ENCODE data around the gene FAM124A.
A peak's percentile ranks its signal among the peaks of the same experiment; 100 is the strongest.

FAM124A gene

DNA sequence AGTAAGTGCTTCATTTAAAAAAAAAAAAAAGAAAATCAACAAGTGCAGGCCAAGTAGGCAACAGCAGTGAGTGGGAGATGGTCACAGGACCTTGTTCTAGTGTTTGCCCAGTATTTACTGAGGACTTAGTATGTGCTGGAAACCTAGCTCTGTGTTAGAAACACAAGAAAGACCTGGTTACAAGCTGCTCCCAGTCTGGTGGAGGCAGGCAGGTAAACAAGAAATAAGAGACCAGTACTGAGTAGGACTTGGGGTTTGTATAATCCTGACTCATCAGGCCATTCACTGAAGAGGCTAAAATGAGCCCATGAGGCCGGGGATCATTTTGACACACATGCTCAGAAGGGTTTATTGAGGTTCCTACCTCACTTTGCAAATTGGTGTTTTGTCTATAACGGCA, 95.8 kb downstream of the FAM124A start:
- no peaks in the 10 kb centered on the region for H3K36me3 Mint-ChIP-seq
- H3K4me1 Mint-ChIP-seq: no peaks in the 10 kb centered on the region
- no peak overlapping the region for H3K27ac Mint-ChIP-seq
- DNase-seq (ENCODE audit: low spot score in 2 of 2): no peak
- no peak for ATAC-seq
- H3K4me3 Mint-ChIP-seq: no peak overlapping the region
- H3K9me3 Mint-ChIP-seq: no peaks in the 10 kb centered on the region

- ATAC-seq (no peak), DNase-seq (ENCODE audit: low spot score in 2 of 2) (no peak)
- Mint-ChIP-seq H3K27ac (no peak overlapping the region), H3K36me3 (no peaks in the 10 kb centered on the region), H3K4me3 (no peak overlapping the region), H3K4me1 (peaks cover 5% of the 10 kb centered on the region), H3K9me3 (no peaks in the 10 kb centered on the region)
Observed at GRCh38 chr13:51318876-51319275, 96.7 kb downstream of the FAM124A start.

DNA sequence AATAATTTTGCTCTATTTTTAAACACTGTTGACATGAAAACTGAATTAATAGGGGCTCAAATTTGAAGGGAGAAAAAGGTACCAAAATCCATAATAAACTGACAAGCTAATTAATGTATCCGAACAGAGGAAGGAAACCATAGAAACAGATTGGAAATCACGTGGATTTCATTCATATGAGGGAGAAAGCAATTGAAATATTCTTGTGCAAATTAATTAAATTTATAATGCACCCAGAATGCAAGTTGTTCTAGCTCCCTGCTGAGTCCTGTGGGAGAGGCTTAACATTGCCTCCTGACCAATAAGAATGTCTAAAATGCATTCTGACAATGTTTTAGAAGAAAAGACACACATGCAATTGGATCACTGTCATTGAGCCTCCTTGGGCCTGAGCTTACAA, 99.6 kb downstream of the FAM124A start:
- Mint-ChIP-seq H3K27ac (no peak overlapping the region), H3K4me3 (no peak overlapping the region), H3K4me1 (peaks cover 5% of the 10 kb centered on the region), H3K36me3 (no peaks in the 10 kb centered on the region), H3K9me3 (no peaks in the 10 kb centered on the region)
- ATAC-seq (no peak), DNase-seq (ENCODE audit: low spot score in 2 of 2) (no peak)

- Mint-ChIP-seq H3K36me3 (no peaks in the 10 kb centered on the region), H3K9me3 (no peaks in the 10 kb centered on the region), H3K4me3 (no peak overlapping the region), H3K27ac (no peak overlapping the region), H3K4me1 (peaks cover 5% of the 10 kb centered on the region)
- no peak for DNase-seq (ENCODE audit: low spot score in 2 of 2)
- ATAC-seq: no peak
Observed at GRCh38 chr13:51322826-51323225, 100.6 kb downstream of the FAM124A start.

- Mint-ChIP-seq H3K36me3 (no peaks in the 10 kb centered on the region), H3K9me3 (no peaks in the 10 kb centered on the region), H3K4me1 (peaks cover 5% of the 10 kb centered on the region), H3K4me3 (no peak overlapping the region), H3K27ac (no peak overlapping the region)
- DNase-seq (ENCODE audit: low spot score in 2 of 2) (no peak), ATAC-seq (no peak)
Observed at GRCh38 chr13:51323824-51324511, 101.8 kb downstream of the FAM124A start.

- DNase-seq (ENCODE audit: low spot score in 2 of 2) (no peak), ATAC-seq (no peak)
- H3K9me3 Mint-ChIP-seq: no peaks in the 10 kb centered on the region
- no peak overlapping the region for H3K27ac Mint-ChIP-seq
- no peaks in the 10 kb centered on the region for H3K36me3 Mint-ChIP-seq
- H3K4me3 Mint-ChIP-seq: no peak overlapping the region
- H3K4me1 Mint-ChIP-seq: peaks cover 5% of the 10 kb centered on the region
Observed at GRCh38 chr13:51324714-51325420, 102.7 kb downstream of the FAM124A start.

DNA sequence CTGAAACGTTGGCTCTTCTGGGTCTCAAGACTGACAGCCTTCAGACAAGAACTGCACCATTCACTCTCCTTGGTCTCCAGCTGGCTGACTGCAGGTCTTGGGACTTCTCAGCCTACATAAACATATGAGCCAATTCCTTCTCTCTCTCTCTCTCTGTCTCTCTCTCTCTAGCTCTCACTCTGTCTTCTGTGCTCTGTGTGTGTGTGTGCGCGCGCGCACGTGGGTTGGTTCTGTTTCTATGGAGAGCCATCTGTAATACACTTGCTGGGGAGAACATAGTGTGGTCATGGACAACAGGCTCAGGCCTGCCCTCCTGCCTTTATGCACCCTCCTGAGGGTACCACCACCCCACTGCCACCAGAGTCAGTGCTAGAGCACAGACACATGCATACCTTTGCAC, 103.6 kb downstream of the FAM124A start:
- H3K36me3 Mint-ChIP-seq: no peaks in the 10 kb centered on the region
- H3K9me3 Mint-ChIP-seq: no peaks in the 10 kb centered on the region
- no peak overlapping the region for H3K27ac Mint-ChIP-seq
- DNase-seq (ENCODE audit: low spot score in 2 of 2): no peak
- H3K4me1 Mint-ChIP-seq: peaks cover 10% of the 10 kb centered on the region
- no peak for ATAC-seq
- no peak overlapping the region for H3K4me3 Mint-ChIP-seq

GRCh38 chr13:51326777-51327176, 104.6 kb downstream of the FAM124A start:
- no peak overlapping the region for H3K4me3 Mint-ChIP-seq
- peaks cover 18% of the 10 kb centered on the region for H3K4me1 Mint-ChIP-seq
- no peak overlapping the region for H3K27ac Mint-ChIP-seq
- DNase-seq (ENCODE audit: low spot score in 2 of 2): no peak
- ATAC-seq: no peak
- no peaks in the 10 kb centered on the region for H3K36me3 Mint-ChIP-seq
- H3K9me3 Mint-ChIP-seq: no peaks in the 10 kb centered on the region

DNA sequence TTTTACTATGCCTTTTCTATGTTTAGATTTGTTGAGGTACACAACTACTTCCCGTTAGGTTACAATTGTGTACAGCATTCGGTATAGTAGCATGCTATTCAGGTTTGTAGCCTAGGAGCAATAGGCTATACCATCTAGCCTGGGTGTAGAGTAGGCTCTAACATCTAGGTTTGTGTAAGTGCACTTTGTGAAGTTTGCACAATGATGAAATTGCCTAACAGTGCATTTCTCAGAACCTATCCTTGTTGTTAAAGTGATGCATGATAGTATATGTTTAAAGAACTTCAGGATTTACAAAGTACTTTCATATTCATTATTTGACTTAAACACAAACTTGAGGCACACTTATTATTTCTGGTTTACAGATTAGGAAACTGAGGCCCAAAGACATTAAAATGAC, 105.8 kb downstream of the FAM124A start:
- no peaks in the 10 kb centered on the region for H3K9me3 Mint-ChIP-seq
- ATAC-seq (no peak), DNase-seq (ENCODE audit: low spot score in 2 of 2) (no peak)
- H3K4me3 Mint-ChIP-seq: no peak overlapping the region
- no peak overlapping the region for H3K27ac Mint-ChIP-seq
- no peaks in the 10 kb centered on the region for H3K36me3 Mint-ChIP-seq
- peaks cover 18% of the 10 kb centered on the region for H3K4me1 Mint-ChIP-seq

- H3K4me3 Mint-ChIP-seq: no peak overlapping the region
- no peak overlapping the region for H3K27ac Mint-ChIP-seq
- DNase-seq (ENCODE audit: low spot score in 2 of 2) (peak in 1 of 2 donors; percentile 22), ATAC-seq (no peak)
- no peaks in the 10 kb centered on the region for H3K36me3 Mint-ChIP-seq
- no peaks in the 10 kb centered on the region for H3K9me3 Mint-ChIP-seq
- H3K4me1 Mint-ChIP-seq: peaks cover 14% of the 10 kb centered on the region
Observed at GRCh38 chr13:51328488-51328887, 106.3 kb downstream of the FAM124A start.

- Mint-ChIP-seq H3K4me3 (no peak overlapping the region), H3K9me3 (no peaks in the 10 kb centered on the region), H3K27ac (no peak overlapping the region), H3K4me1 (peaks cover 13% of the 10 kb centered on the region), H3K36me3 (no peaks in the 10 kb centered on the region)
- ATAC-seq (no peak), DNase-seq (ENCODE audit: low spot score in 2 of 2) (peak in 1 of 2 donors; percentile 26)
Observed at GRCh38 chr13:51329606-51330005, 107.4 kb downstream of the FAM124A start.

DNA sequence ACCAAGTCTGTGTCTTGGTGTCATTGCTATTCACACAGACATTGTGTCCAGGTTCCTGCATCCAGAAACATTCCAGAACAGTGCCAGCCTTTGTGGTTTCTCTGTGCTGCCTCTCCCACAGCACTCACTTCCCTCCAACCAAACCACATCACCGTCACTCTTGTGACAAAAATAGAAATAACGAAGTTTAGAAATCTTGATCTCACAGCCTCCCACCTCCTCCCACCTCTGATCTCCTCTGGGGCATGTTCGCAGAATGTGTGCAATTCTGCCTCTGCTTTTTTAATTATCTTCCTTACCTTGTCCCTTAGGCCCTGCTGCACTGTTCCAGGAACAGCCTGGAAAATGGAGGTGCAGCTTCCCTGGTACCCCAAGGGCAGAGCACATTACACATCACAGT, 108.6 kb downstream of the FAM124A start:
- Mint-ChIP-seq H3K4me3 (no peak overlapping the region), H3K9me3 (no peaks in the 10 kb centered on the region), H3K4me1 (peaks cover 13% of the 10 kb centered on the region), H3K27ac (peak overlapping the region; percentile 10), H3K36me3 (no peaks in the 10 kb centered on the region)
- no peak for ATAC-seq
- DNase-seq (ENCODE audit: low spot score in 2 of 2): no peak

- Mint-ChIP-seq H3K27ac (peak overlapping the region; percentile 10), H3K9me3 (no peaks in the 10 kb centered on the region), H3K36me3 (no peaks in the 10 kb centered on the region), H3K4me3 (no peak overlapping the region), H3K4me1 (peaks cover 13% of the 10 kb centered on the region)
- no peak for DNase-seq (ENCODE audit: low spot score in 2 of 2)
- ATAC-seq: peak; percentile 58
Observed at GRCh38 chr13:51331354-51331861, 109.2 kb downstream of the FAM124A start.

DNA sequence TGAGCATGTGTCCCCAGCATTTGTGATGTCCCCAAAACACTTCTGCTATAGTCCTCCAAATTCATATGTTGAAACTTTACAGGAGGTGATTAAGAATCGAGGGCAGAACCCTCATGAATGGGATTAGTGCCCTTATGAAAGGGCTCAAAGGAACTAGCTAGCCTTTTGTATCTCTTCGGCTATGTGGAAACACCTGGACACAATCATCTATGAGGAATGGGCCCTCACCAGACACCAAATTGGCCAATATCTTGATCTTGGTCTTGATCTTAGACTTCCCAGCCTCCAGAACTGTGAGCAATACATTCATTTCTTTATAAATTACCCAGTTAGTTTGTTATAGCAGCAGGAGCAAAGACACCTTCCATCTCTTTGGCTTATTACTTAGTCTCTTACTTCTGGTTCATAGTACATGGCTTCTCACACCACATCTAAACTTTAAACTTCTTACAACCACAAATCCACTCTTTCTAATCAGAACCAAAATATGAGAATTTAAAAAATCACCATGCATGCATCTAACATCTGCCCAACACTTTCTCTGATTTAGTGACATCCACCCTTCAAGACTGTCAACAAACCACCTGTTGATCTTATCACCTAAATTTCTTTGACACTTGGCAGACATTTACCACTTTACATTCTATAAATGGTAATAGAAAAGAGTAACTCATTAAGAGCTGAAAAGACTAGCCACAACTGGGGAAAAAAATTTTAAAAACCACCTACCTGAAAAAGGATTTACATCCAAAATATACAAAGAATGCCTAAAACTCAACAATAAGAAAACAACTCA, 110.6 kb downstream of the FAM124A start:
- ATAC-seq: no peak
- Mint-ChIP-seq H3K27ac (no peak overlapping the region), H3K4me3 (no peak overlapping the region), H3K4me1 (peaks cover 13% of the 10 kb centered on the region), H3K36me3 (no peaks in the 10 kb centered on the region), H3K9me3 (no peaks in the 10 kb centered on the region)
- no peak for DNase-seq (ENCODE audit: low spot score in 2 of 2)

DNA sequence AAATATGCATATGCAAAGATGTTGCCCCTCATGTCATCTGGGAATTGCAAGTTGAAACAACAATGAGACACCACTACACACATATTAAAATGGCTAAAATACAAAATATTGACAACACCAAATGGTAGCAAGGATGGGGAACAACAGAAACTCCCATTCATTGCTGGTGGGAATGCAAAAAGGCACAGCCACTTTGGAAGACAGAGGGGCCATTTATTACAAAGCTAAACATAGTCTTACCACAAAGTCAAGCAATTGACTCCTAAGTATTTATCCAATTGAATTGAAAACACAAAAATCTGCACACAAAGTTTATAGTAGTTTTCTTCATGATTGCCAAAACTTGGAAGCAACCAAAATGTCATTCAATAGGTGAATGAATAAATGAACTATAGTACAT, 111.2 kb downstream of the FAM124A start:
- Mint-ChIP-seq H3K36me3 (no peaks in the 10 kb centered on the region), H3K27ac (no peak overlapping the region), H3K9me3 (no peaks in the 10 kb centered on the region), H3K4me1 (peaks cover 13% of the 10 kb centered on the region), H3K4me3 (no peak overlapping the region)
- no peak for DNase-seq (ENCODE audit: low spot score in 2 of 2)
- ATAC-seq: no peak

Measured in stimulated activated effector memory CD8-positive, alpha-beta T cell treated with anti-CD3 and anti-CD28 coated beads, Interleukin-12 subunit alpha, Interleukin-12 subunit beta, amount 100 ng/mL, for 72 hours (primary cell).